CD4-positive, alpha-beta memory T cell (primary cell): ENCODE data around the gene SENP3. TPM values are rescaled to one million over a fixed set of nuclear protein-coding genes. Genes with fewer than 3 reads are reported as not detected.

Source experiments
- CTCF ChIA-PET: fragments of 350-600 bp; sonication (Branson Sonifier 250); formaldehyde crosslinking; loops from one replicate; lab custom pipeline; 2021; ENCODE audit warnings: inconsistent platforms; ENCODE audit not compliant: partially characterized antibody; lab: Charles Lee
- POLR2A ChIA-PET: fragments of 350-600 bp; sonication (Branson Sonifier 250); formaldehyde crosslinking; loops from one replicate; lab custom pipeline; 2021; ENCODE audit not compliant: partially characterized antibody; lab: Charles Lee
- DNase-seq, 5 donors: peaks; one replicate each; pipeline versions ENCODE4 v3.0.0 to v3.0.0-alpha.2; 2020 to 2022; ENCODE audit warnings: mixed read lengths in 1 of 5
- H3K27ac ChIP-seq: one replicate; pipeline ENCODE4 v1.7.0; 2013; ENCODE audit warnings: low read depth, low read length
- H3K27me3 ChIP-seq: 2 replicates; pipeline ENCODE4 v1.7.0; 2013; ENCODE audit warnings: mild to moderate bottlenecking, low read length, moderate library complexity; ENCODE audit not compliant: insufficient read depth
- H3K36me3 ChIP-seq: 2 replicates; pipeline ENCODE4 v1.7.0; 2013; ENCODE audit warnings: mild to moderate bottlenecking, low read length, moderate library complexity; ENCODE audit not compliant: insufficient read depth
- H3K4me1 ChIP-seq: 2 replicates; pipeline ENCODE4 v1.7.0; 2013; ENCODE audit warnings: mild to moderate bottlenecking, low read length, moderate library complexity; ENCODE audit not compliant: insufficient read depth
- H3K4me3 ChIP-seq, 2 donors: one replicate each; pipeline ENCODE4 v1.7.0; 2013; ENCODE audit warnings: low read length in 2 of 2, mild to moderate bottlenecking in 1 of 2
- H3K9me3 ChIP-seq, 2 donors: one replicate each; pipeline ENCODE4 v1.7.0; 2013; ENCODE audit warnings: low read length in 2 of 2, control low read depth in 1 of 2; ENCODE audit not compliant: control insufficient read depth in 1 of 2
- H3K27ac Mint-ChIP-seq, 7 donors: one replicate each; pipeline ENCODE4 v1.8.0; 2020 to 2021; ENCODE audit warnings: mixed read lengths in 7 of 7, mild to moderate bottlenecking in 6 of 7, inconsistent platforms in 3 of 7, moderate library complexity in 3 of 7
- H3K27me3 Mint-ChIP-seq, 2 donors: one replicate each; pipeline ENCODE4 v1.8.0; 2020 to 2021; ENCODE audit warnings: mixed read lengths in 2 of 2
- H3K36me3 Mint-ChIP-seq, 2 donors: one replicate each; pipeline ENCODE4 v1.8.0; 2020 to 2021; ENCODE audit warnings: mixed read lengths in 2 of 2, inconsistent platforms in 1 of 2, mild to moderate bottlenecking in 1 of 2
- H3K4me1 Mint-ChIP-seq, 4 donors: one replicate each; pipeline ENCODE4 v1.8.0; 2020 to 2021; ENCODE audit warnings: mixed read lengths in 4 of 4, mild to moderate bottlenecking in 1 of 4
- H3K4me3 Mint-ChIP-seq, 8 donors: one replicate each; pipeline ENCODE4 v1.8.0; 2020 to 2021; ENCODE audit warnings: mixed read lengths in 8 of 8, mild to moderate bottlenecking in 7 of 8, moderate library complexity in 6 of 8, inconsistent platforms in 3 of 8
- H3K9me3 Mint-ChIP-seq, 8 donors: one replicate each; pipeline ENCODE4 v1.8.0; 2020 to 2021; ENCODE audit warnings: mixed read lengths in 8 of 8, mild to moderate bottlenecking in 5 of 8, inconsistent platforms in 3 of 8, moderate library complexity in 1 of 8
- intact Hi-C: fragments of 100-400 bp; cut with micrococcal nuclease; formaldehyde crosslinking; loops from one replicate; pipeline ENCODE4 v1.15.1; 2023
- polyA plus RNA-seq, 2 donors: library from polyadenylated mRNA; unstranded; fragments of 300-500 nt; fragmentation: Illumina TruSeq; gene quantifications; one replicate each; pipeline ENCODE4 v1.2.3, GENCODE V29; 2021
- total RNA-seq, 2 experiments: library from RNA; stranded (reverse); gene quantifications; one replicate each; pipeline ENCODE4 v1.2.3, GENCODE V29; 2021

SENP3 gene
- total and polyA plus RNA-seq, 4 experiments from 2014 or later, result 13.1 to 40.1 (median 26.6) TPM

DNA sequence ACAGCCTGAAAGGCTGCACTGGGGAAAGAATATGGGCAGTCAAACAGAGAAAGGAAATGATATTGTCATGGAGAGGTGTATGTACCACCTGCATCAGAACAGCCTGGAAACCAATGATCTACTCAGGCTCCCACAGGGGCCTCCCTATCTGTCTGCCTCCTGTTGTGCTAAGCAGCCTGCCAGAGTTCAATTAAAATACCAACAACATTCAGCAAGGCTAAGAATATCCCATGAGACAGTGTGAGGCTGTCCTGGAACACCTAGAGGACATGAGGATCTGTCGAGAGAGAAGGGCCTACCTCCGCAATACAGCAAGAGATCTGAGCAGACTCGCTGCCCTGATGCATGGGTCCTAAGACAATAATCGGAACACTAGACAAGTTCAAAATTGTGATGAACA, 44.6 kb downstream of the SENP3 start:
- peak overlapping the region in 1 of 7 donors; percentile 38 for H3K27ac Mint-ChIP-seq
- Histone ChIP-seq H3K9me3 (no peaks in the 10 kb centered on the region), H3K27ac (no peak overlapping the region), H3K4me3 (no peak overlapping the region), H3K27me3 (no peaks in the 10 kb centered on the region), H3K4me1 (peaks cover 13% of the 10 kb centered on the region), H3K36me3 (peaks cover 38% of the 10 kb centered on the region)
- H3K4me3 Mint-ChIP-seq, result peak overlapping the region in 1 of 8 donors; percentile 17
- ChIA-PET POLR2A (no interaction called here), CTCF (interaction anchor here (1.3 kb wide), 1 partner anchor 17 kb away, joined by 4 read pairs; no protein-coding TSS in a partner anchor)
- peaks cover 9 to 28% (median 17%) of the 10 kb centered on the region in 4 donors for H3K4me1 Mint-ChIP-seq
- intact Hi-C loops, result no loop called here
- H3K9me3 Mint-ChIP-seq, result peaks cover 0 to 3% (median 0%) of the 10 kb centered on the region in 8 donors
- DNase-seq, result no peak
- no peaks in the 10 kb centered on the region for H3K27me3 Mint-ChIP-seq
- H3K36me3 Mint-ChIP-seq, result peaks cover 36 to 44% of the 10 kb centered on the region in 2 donors

DNA sequence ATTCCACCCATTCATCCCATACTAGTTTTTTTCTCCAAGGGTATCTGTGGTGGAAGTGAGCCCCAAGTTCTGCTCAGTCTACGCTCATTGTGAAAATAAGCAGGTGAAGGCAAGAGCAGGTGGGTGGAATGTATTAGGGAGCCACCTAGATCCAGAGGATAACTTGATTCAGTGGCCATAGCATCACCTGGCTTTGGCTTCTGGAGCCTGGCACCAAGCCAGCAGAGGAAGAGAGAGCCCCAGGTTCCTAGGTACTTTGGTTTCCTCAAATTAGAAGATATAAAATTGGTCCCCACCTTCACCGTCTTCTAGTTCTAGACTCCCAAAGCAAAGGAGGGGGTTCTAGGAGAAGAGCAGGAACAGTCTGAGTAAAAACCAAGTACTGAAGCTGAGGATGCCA, 48.9 kb downstream of the SENP3 start:
- peaks cover 13 to 19% of the 10 kb centered on the region in 2 donors for H3K36me3 Mint-ChIP-seq
- no peak for DNase-seq
- ChIA-PET CTCF (interaction anchor here (0.7 to 2.3 kb wide), 5 partner anchors 17 to 76 kb away, joined by 3 to 10 read pairs (median 4); partner anchors contain the start of genes SAT2 and SOX15), POLR2A (interaction anchor here (2.1 kb wide), 1 partner anchor 26 kb away, joined by 7 read pairs; the partner anchor contains the start of gene MPDU1)
- H3K27me3 Mint-ChIP-seq, result no peaks in the 10 kb centered on the region
- Histone ChIP-seq H3K4me3 (no peak overlapping the region), H3K36me3 (peaks cover 11% of the 10 kb centered on the region), H3K4me1 (peaks cover 42% of the 10 kb centered on the region), H3K27me3 (no peaks in the 10 kb centered on the region), H3K9me3 (no peaks in the 10 kb centered on the region), H3K27ac (no peak overlapping the region)
- H3K4me3 Mint-ChIP-seq, result no peak overlapping the region
- no peaks in the 10 kb centered on the region for H3K9me3 Mint-ChIP-seq
- intact Hi-C loops, result no loop called here
- peaks cover 28 to 56% (median 45%) of the 10 kb centered on the region in 4 donors for H3K4me1 Mint-ChIP-seq
- peak overlapping the region in 2 of 7 donors; percentile 20 to 60 for H3K27ac Mint-ChIP-seq

DNA sequence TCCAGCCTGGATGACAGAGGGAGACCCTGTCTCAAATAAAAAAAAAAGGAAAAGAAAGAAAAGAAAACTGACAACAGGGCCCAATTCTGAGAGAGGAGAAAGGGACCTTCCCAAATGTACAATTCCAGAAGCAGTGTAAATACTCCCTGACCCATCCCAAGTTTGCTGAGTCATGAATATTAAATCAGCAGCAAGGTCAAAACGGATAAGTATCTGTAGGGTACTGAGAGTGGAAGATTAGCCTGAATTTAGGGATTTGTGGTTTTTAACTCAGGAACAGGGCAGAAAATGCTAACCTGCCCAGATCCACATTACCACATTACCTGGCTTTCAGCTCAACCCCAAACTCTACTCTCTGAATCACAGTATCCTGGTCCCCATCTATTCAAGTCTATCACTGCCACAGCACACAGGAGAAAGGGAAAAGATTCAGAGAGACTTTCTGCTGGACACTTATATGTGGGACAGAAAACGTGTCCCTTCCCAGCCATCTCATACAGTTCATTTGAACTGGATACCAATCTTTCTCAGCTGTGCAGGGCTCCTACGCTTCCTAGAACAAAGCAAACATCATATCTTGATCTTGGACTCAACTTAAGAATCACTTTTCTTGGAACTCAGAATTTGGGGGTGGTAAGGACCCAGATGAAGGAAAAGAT, 50.0 kb downstream of the SENP3 start:
- peaks cover 42% of the 10 kb centered on the region for H3K4me1 ChIP-seq
- Mint-ChIP-seq H3K36me3 (peaks cover 11 to 12% of the 10 kb centered on the region in 2 donors), H3K27me3 (no peaks in the 10 kb centered on the region), H3K4me3 (peak overlapping the region in 5 of 8 donors; percentile 70 to 95 (median 87)), H3K4me1 (peaks cover 25 to 53% (median 41%) of the 10 kb centered on the region in 4 donors), H3K27ac (peak overlapping the region in 5 of 7 donors; percentile 23 to 63 (median 51)), H3K9me3 (no peaks in the 10 kb centered on the region)
- intact Hi-C loops, result no loop called here
- no peaks in the 10 kb centered on the region for H3K9me3 ChIP-seq
- ChIA-PET POLR2A (interaction anchor here (0.7 to 5.0 kb wide), 6 partner anchors 15 to 175 kb away, joined by 3 to 105 read pairs (median 4); partner anchors contain the start of genes MPDU1, SAT2, TP53 and WRAP53), CTCF (interaction anchor here (2.0 to 2.3 kb wide), 2 partner anchors 16 to 22 kb away, joined by 7 to 10 read pairs; partner anchors contain the start of genes SAT2 and SOX15)
- peaks cover 8% of the 10 kb centered on the region for H3K36me3 ChIP-seq
- DNase-seq, result no peak
- H3K27ac ChIP-seq, result peak overlapping the region; percentile 1
- no peak overlapping the region for H3K4me3 ChIP-seq
- no peaks in the 10 kb centered on the region for H3K27me3 ChIP-seq

DNA sequence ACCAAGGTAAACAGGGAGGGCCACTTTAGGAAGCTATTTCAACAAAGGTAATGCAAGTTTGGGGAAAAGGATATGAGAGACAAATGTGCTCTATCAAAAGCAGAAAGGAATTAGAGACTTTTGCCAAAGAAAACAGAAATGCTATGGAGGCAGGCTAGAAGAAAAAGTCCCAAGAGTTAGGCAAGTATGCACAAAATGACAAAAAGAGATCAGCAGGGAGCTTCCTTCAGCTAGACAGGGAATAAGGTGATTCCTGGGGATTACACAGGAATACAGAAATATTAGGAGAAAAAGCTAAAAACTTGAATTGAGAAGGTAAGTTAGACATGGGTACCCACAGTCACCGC, 50.5 kb downstream of the SENP3 start:
- Histone ChIP-seq H3K9me3 (no peaks in the 10 kb centered on the region), H3K4me1 (peaks cover 42% of the 10 kb centered on the region), H3K36me3 (peaks cover 8% of the 10 kb centered on the region), H3K27ac (peak overlapping the region; percentile 1), H3K4me3 (no peak overlapping the region), H3K27me3 (no peaks in the 10 kb centered on the region)
- Mint-ChIP-seq H3K27ac (peak overlapping the region in 6 of 7 donors; percentile 17 to 60 (median 30)), H3K27me3 (no peaks in the 10 kb centered on the region), H3K4me1 (peaks cover 25 to 53% (median 41%) of the 10 kb centered on the region in 4 donors), H3K36me3 (peaks cover 11 to 12% of the 10 kb centered on the region in 2 donors), H3K4me3 (peak overlapping the region in 7 of 8 donors; percentile 43 to 95 (median 85)), H3K9me3 (no peaks in the 10 kb centered on the region)
- intact Hi-C loops, result no loop called here
- CTCF ChIA-PET, result interaction anchor here (2.0 kb wide), 1 partner anchor 15 kb away, joined by 7 read pairs; the partner anchor contains the start of gene SAT2
- POLR2A ChIA-PET, result interaction anchor here (0.7 to 5.0 kb wide), 5 partner anchors 15 to 175 kb away, joined by 3 to 105 read pairs (median 4); partner anchors contain the start of genes MPDU1, SAT2, TP53 and WRAP53
- no peak for DNase-seq

DNA sequence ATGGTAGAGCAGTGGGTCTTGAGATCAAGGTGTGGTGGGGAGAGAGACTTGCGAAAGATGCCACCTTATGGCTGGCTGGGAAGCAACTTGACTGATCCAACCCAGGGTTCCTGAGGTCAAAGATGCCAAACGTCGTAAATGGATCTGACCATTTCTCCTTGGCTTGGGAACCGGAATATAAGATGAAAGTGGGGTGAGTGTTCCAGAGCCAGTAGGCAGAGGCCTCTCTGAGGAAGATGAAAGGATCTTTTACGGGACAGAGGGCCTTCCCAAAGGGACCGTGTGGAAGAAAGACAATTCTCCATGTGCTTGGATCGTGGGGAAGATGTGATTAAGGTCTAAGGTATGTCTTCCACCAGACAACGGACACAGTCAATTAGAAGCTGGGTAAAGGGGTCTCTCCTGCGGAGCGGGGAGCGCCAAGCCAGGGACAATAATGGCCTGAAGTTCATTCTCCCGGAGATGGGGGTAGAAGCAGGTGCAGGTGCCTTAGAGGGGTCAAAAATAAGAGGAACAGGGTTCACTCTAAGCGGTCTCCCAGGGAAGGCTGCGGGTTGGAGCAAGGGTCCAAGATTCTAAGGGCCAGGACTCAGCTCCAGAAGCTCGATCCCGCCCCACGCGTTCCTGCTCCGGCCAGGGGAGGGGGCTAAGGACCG, 52.2 kb downstream of the SENP3 start:
- H3K36me3 Mint-ChIP-seq, result peaks cover 11 to 12% of the 10 kb centered on the region in 2 donors
- peaks cover 25 to 53% (median 41%) of the 10 kb centered on the region in 4 donors for H3K4me1 Mint-ChIP-seq
- H3K4me3 ChIP-seq, result peak overlapping the region; percentile 60 to 74
- intact Hi-C loops, result loop anchor here (1.0 kb wide), 2 partner anchors 30 to 307 kb away; partner anchors contain the start of gene EIF5A
- H3K27me3 Mint-ChIP-seq, result no peaks in the 10 kb centered on the region
- ChIA-PET CTCF (interaction anchor here (1.4 to 2.8 kb wide), 9 partner anchors 12 to 74 kb away, joined by 3 to 22 read pairs (median 6); partner anchors contain the start of genes ATP1B2, SAT2, SOX15 and TP53), POLR2A (interaction anchor here (0.6 to 5.0 kb wide), 12 partner anchors 13 to 284 kb away, joined by 3 to 105 read pairs (median 5); partner anchors contain the start of genes MPDU1, NEURL4, POLR2A and SAT2)
- peak overlapping the region; percentile 66 for H3K27ac ChIP-seq
- H3K27me3 ChIP-seq, result no peaks in the 10 kb centered on the region
- peak overlapping the region; percentile 78 to 95 (median 87) for H3K27ac Mint-ChIP-seq
- H3K9me3 ChIP-seq, result no peaks in the 10 kb centered on the region
- H3K9me3 Mint-ChIP-seq, result no peaks in the 10 kb centered on the region
- peaks cover 42% of the 10 kb centered on the region for H3K4me1 ChIP-seq
- peaks cover 8% of the 10 kb centered on the region for H3K36me3 ChIP-seq
- no peak for DNase-seq
- H3K4me3 Mint-ChIP-seq, result peak overlapping the region; percentile 82 to 95 (median 87)

DNA sequence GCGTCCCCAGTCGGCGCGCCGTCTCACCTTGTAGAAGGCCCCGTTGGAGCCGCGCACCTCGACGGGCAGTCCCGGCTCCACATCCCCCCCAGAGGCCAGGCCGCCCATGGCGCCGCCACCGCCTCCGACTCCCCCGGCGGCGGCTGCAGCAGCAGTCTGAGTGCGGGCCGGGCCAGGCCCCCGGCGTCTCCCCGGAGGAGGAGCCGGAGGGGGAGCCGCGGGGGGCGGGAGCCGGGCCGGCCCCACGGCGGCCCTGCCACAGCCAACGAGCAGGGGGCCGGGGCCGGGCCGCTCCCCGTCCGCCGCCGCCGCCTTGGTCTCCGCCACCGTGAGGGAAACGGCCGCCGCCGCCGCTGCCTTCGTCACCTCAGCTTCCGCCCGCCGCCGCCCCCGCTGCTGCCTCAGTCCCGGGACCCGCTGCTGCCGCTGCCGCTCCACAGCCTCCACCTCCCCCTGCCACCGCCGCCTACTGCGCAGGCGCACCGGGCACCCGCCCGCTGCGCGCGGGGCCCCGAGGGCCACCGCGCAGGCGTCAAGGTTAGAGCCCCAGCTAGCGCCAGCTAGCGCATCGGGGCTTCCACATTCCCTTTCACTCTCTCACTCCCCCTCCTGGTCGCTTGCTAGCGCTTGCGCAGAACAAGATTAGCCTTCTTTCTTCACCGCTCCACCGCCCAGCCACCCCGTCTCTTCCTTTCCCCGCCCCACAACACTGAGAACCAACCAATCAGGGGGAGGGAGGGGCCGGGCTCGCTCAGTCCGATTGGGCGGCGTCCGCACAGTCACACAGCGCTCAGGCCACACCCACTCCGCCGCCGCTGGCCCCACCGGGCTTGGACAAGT, 52.9 kb downstream of the SENP3 start, which contains the start of gene FXR2:
Gene FXR2 (minus strand): TSS at position 473 of the 840 bp plus-strand sequence. CDS start 365 bp downstream, at position 108.
- Histone ChIP-seq H3K27me3 (no peaks in the 10 kb centered on the region), H3K9me3 (no peaks in the 10 kb centered on the region), H3K4me1 (peaks cover 42% of the 10 kb centered on the region), H3K27ac (peak within 1 kb of the TSS; percentile 66), H3K36me3 (peaks cover 8% of the 10 kb centered on the region), H3K4me3 (peak within 1 kb of the TSS; percentile 74 to 78)
- Mint-ChIP-seq H3K4me3 (peak within 1 kb of the TSS; percentile 87 to 95 (median 93)), H3K36me3 (peaks cover 10 to 11% of the 10 kb centered on the region in 2 donors), H3K4me1 (peaks cover 22 to 49% (median 35%) of the 10 kb centered on the region in 4 donors), H3K27ac (peak within 1 kb of the TSS; percentile 83 to 98 (median 97)), H3K9me3 (no peaks in the 10 kb centered on the region), H3K27me3 (no peaks in the 10 kb centered on the region)
- DNase-seq, result peak; percentile 98 to 100 (median 99)
- intact Hi-C loops, result loop anchor here (1.0 kb wide), 7 partner anchors 13 to 307 kb away; partner anchors contain the start of genes EIF5A, SAT2, SENP3 and TMEM256
- ChIA-PET CTCF (interaction anchor here (0.7 to 2.8 kb wide), 12 partner anchors 11 to 124 kb away, joined by 3 to 22 read pairs (median 6); partner anchors contain the start of genes ATP1B2, SAT2, SOX15 and TP53), POLR2A (interaction anchor here (0.6 to 5.0 kb wide), 24 partner anchors 9 to 613 kb away, joined by 3 to 105 read pairs (median 4); partner anchors contain the start of genes ATP1B2, MPDU1, NEURL4 and POLR2A)
